Nasal cavity respiratory epithelium epithelial cell of viscerocranial mucosa (primary cell): ENCODE results near the gene CRTAP. TPM values are rescaled to one million over a fixed set of nuclear protein-coding genes. Genes with fewer than 3 reads are reported as not detected.

ENCODE experiments used
- total RNA-seq: library from RNA; depleted of rRNA; stranded (reverse); fragments of >200 nt; gene quantifications from 2 replicates; pipeline ENCODE4 v1.2.3, GENCODE V29; 2014

CRTAP gene
- total RNA-seq = 114 and 217 TPM in 2 replicates

GRCh38 chr3:33113772-33114621, at the start of gene CRTAP:
Gene CRTAP, plus strand, starts transcription at chr3:33114014. Its CDS starts 64 bp downstream, at chr3:33114078.

Other genes starting within 250 kb of the CRTAP start
- not detected in 2 replicates for gene CCR4, start 162.4 kb upstream of the CRTAP start, total RNA-seq
- 57.8 and 130 TPM in 2 replicates for gene GLB1, start 16.9 kb upstream of the CRTAP start, total RNA-seq
- gene TMPPE, start 16.9 kb upstream of the CRTAP start, total RNA-seq = 5.8 and 13.0 TPM in 2 replicates
- gene SUSD5, start 104.8 kb downstream of the CRTAP start, total RNA-seq = 0.28 TPM in 1 of 2 replicates, not detected in the other
- gene FBXL2, start 163.4 kb downstream of the CRTAP start, total RNA-seq = 7.2 and 20.6 TPM in 2 replicates